Loucy (cell line): ENCODE data around the gene SIGLEC14.

ENCODE experiments used
- H2AFZ ChIP-seq: fragments of 200-600 bp; sonication (generic); 2 replicates; pipeline ENCODE4 v1.6.0; 2016; ENCODE audit warnings: antibody characterized with exemption, mild to moderate bottlenecking, low read length, moderate library complexity
- H3F3A ChIP-seq: fragments of 200-600 bp; 2 replicates; pipeline ENCODE4 v1.6.0; 2016; ENCODE audit warnings: antibody characterized with exemption, low read depth, mild to moderate bottlenecking
- H3K27me3 ChIP-seq: fragments of 200-600 bp; sonication (generic); 2 replicates; pipeline ENCODE4 v1.6.1; 2014; ENCODE audit warnings: low read length, mild to moderate bottlenecking; ENCODE audit not compliant: insufficient read depth, poor library complexity, severe bottlenecking
- H3K36me3 ChIP-seq: fragments of 200-600 bp; sonication (generic); 2 replicates; pipeline ENCODE4 v1.6.1; 2016; ENCODE audit warnings: low read length; ENCODE audit not compliant: insufficient read depth
- H3K4me1 ChIP-seq: fragments of 200-600 bp; sonication (generic); 2 replicates; pipeline ENCODE4 v1.5.1; 2014; ENCODE audit warnings: low read length, mild to moderate bottlenecking; ENCODE audit not compliant: insufficient read depth, poor library complexity, severe bottlenecking
- H3K4me2 ChIP-seq: fragments of 200-600 bp; sonication (generic); 2 replicates; pipeline ENCODE4 v1.6.0; 2014; ENCODE audit warnings: antibody characterized with exemption, low read length, low read depth, mild to moderate bottlenecking; ENCODE audit not compliant: poor library complexity, severe bottlenecking
- H3K4me3 ChIP-seq: fragments of 200-600 bp; sonication (generic); 2 replicates; pipeline ENCODE4 v1.5.1; 2014; ENCODE audit warnings: low read length, mild to moderate bottlenecking, mixed read lengths; ENCODE audit not compliant: poor library complexity, severe bottlenecking
- H3K79me2 ChIP-seq: fragments of 200-600 bp; sonication (generic); 2 replicates; pipeline ENCODE4 v1.6.1; 2014; ENCODE audit warnings: low read length; ENCODE audit not compliant: insufficient read depth
- H3K9ac ChIP-seq: fragments of 200-600 bp; sonication (generic); 2 replicates; pipeline ENCODE4 v1.6.0; 2014; ENCODE audit warnings: mild to moderate bottlenecking, low read depth, low read length, moderate library complexity; ENCODE audit not compliant: poor library complexity, severe bottlenecking
- H3K9me2 ChIP-seq: fragments of 200-600 bp; sonication (generic); replicated peaks from 2 replicates; pipeline ENCODE4 v1.6.1; 2016; ENCODE audit warnings: low read depth, low read length, mixed read lengths
- H3K9me3 ChIP-seq: fragments of 200-600 bp; sonication (generic); 2 replicates; pipeline ENCODE4 v1.6.1; 2014; ENCODE audit warnings: mild to moderate bottlenecking, antibody characterized with exemption, low read length, low read depth; ENCODE audit not compliant: insufficient read depth
- H4K20me1 ChIP-seq: fragments of 200-600 bp; sonication (generic); 2 replicates; pipeline ENCODE4 v1.6.0; 2014; ENCODE audit warnings: antibody characterized with exemption, low read length, mild to moderate bottlenecking; ENCODE audit not compliant: insufficient read depth, poor library complexity, severe bottlenecking
- CTCF ChIP-seq: fragments of 200-600 bp; sonication (generic); conservative IDR thresholded peaks from 2 replicates; pipeline ENCODE4 v1.5.1; 2014; ENCODE audit warnings: mild to moderate bottlenecking, antibody characterized with exemption, low read length
- EZH2phosphoT487 ChIP-seq: fragments of 200-600 bp; IDR thresholded peaks from 2 replicates; pipeline ENCODE4 v1.6.1; 2018; ENCODE audit warnings: antibody characterized with exemption, mild to moderate bottlenecking, moderate library complexity, borderline replicate concordance

Gene SIGLEC14

GRCh38 chr19:51593969-51594773 is 52.5 kb downstream of the SIGLEC14 start:
- no peaks in the 10 kb centered on the region for H3K9me2 ChIP-seq
- H3K79me2 ChIP-seq, result no peaks in the 10 kb centered on the region
- no peaks in the 10 kb centered on the region for H3K27me3 ChIP-seq
- H3K4me1 ChIP-seq, result peaks cover 3% of the 10 kb centered on the region
- peak overlapping the region; percentile 84 for H3K4me3 ChIP-seq
- H2AFZ ChIP-seq, result peak overlapping the region; percentile 90
- no peak for TF ChIP-seq EZH2phosphoT487
- TF ChIP-seq CTCF, result no peak
- H3F3A ChIP-seq, result no peaks in the 10 kb centered on the region
- no peaks in the 10 kb centered on the region for H4K20me1 ChIP-seq
- no peaks in the 10 kb centered on the region for H3K36me3 ChIP-seq
- peak overlapping the region; percentile 89 for H3K4me2 ChIP-seq
- peak overlapping the region; percentile 82 for H3K9ac ChIP-seq
- H3K9me3 ChIP-seq, result no peaks in the 10 kb centered on the region

- no peaks in the 10 kb centered on the region for H3K9me2 ChIP-seq
- TF ChIP-seq CTCF, result no peak
- no peak for TF ChIP-seq EZH2phosphoT487
- no peaks in the 10 kb centered on the region for H3F3A ChIP-seq
- peaks cover 3% of the 10 kb centered on the region for H3K4me1 ChIP-seq
- H2AFZ ChIP-seq, result no peak overlapping the region; the same call in 1 of the 2 replicates
- H3K9ac ChIP-seq, result peak overlapping the region; percentile 82
- no peaks in the 10 kb centered on the region for H3K9me3 ChIP-seq
- no peaks in the 10 kb centered on the region for H3K79me2 ChIP-seq
- H3K27me3 ChIP-seq, result no peaks in the 10 kb centered on the region
- peak overlapping the region; percentile 84 for H3K4me3 ChIP-seq
- H3K4me2 ChIP-seq, result peak overlapping the region; percentile 89
- H3K36me3 ChIP-seq, result no peaks in the 10 kb centered on the region
- H4K20me1 ChIP-seq, result no peaks in the 10 kb centered on the region
Measured at GRCh38 chr19:51593138-51593890, 53.3 kb downstream of the SIGLEC14 start.
